Endothelial cell of hepatic sinusoid (primary cell): ENCODE data around the gene PMP22.
"Not testable (repeated sequence)": the region's sequence is repeated elsewhere in the genome, so short reads cannot be mapped to it uniquely, and the experiment has no call there.

Experiments used
- in situ Hi-C: cut with HindIII; loops from 2 replicates; pipeline ENCODE4 v1.10.0; 2017; ENCODE audit warnings: low sequenced_read_pairs

Gene PMP22

DNA sequence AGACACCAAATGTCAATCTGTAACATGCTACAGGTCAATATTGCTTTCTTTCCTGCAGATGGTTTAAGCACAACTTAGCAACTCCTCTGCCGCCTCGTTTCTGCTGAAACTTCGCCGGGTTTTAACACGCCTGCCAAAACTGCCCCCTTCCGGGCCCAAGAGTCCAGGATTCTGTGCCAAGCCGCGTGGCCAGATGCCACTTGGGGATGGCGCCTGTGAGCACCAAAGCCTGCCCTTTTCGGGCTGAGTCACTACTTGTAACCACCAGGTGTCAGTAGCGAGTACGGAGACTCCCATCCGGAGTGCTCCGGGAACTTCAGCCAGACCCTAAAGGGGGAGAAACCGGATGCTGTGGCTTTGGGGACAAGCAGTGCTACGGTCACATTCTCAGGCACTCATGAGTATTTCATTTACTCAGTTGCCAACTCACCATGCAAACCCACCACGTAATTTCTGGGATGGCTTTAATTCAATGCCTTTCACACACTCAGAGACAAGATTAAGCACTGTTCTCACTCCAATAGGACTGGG lies 7.8 kb downstream of the PMP22 start:
- in situ Hi-C loops = no loop called here

DNA sequence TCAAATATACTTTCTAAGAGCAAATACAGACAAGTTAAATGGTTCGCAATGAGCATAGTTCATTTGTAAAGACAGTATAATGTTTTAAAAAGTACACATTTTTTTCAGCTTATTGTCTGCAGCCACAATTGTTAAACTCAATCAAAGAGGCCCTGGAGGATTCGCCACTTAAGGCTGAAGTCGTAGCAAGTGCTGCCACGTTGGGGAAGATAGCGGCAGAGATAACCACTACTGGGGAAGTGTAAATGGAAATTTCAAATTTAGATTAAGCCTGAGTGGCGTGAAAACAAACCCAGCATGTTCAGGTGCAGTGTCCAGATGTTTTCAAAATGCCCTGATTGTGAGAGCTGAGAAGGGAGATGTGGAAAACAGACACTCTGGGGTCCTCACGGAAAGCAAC lies 8.4 kb downstream of the PMP22 start:
- in situ Hi-C loops = no loop called here

DNA sequence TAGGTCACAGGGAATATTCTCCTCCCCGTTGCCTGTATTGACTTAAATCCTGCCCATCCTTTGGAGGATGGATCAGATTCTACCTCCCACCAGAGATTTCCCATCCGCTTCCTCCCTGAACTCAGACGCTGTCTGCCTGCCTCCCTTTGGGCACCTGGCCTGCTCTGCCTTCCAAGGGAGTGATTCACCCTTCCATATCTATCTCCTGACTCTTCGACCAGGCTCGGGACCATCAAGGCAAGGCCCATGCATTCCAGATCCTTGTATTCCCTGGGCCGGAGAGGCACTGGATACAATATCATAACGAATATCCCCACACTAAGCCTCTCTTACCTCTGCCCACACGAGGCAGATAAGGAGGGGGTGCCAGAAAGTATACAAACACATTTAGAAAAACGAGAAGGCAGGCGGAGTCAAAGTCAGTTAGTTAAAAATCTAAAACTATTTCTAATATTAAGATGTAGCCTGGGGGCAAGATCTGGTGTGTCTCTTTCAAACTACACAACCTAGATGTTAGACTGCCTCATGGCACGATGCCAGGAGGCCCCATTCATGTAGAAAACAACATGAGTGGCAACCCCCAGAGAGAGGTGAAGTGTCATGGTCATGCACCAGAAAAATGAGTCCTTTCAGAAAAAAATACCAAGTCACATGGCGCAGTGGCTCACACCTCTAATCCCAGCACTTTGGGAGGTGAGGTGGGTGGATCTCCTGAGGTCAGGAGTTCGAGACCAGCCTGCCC lies 9.2 kb downstream of the PMP22 start:
- in situ Hi-C loops = no loop called here

DNA sequence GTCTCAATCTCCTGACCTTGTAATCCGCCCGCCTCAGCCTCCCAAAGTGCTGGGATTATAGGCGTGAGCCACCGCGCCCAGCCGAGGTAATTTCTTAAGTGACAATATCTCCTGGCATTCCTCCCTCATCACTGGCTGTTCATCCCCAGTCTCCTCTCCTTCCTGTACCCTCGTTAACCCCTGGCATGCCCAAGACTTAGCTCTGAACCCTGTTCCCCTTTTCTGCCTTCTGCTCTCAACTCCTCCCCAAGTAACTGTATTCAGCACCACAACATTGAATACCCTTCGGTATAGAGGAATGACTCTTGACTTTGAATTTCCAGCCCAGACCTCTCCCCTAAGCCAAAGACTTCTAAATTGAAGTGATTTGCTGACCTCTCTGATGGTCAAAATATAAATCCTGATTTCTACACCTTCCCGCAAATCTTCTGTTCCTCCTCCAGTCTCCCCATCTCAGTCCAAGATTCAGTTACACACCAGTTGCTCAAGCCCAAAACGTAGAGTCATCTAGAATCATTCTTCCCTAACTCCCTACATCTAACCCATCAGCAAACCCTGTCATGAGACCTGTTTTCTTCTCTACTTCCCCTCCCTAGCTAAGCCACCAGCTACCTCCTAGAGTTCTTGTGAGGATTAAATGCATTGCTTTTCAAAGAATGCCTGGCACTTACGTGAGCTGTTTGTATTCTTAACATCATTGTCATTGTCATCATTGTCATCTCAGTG lies 14.8 kb downstream of the PMP22 start:
- in situ Hi-C loops = no loop called here

DNA sequence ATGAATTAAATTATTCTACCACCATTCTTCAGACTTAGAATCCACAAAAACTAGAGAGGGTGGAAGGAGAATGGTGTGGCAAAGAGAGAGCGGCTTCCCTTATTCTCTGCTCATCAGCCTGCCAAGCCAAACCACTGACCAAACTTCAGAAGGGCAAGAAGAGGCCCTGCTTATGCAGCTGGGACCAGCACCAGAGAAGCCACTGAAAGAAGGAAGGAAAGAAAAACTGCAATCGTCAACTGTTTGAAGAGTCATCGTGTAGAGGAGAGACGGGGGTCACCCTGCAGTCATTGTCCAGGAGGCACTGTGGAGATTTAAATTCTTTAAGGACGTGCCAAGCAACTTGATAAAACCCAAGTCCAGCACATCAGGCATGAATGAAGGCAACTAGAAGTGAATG lies 15.6 kb downstream of the PMP22 start:
- in situ Hi-C loops = loop anchor here (10.0 kb wide), 1 partner anchor 245 kb away; no protein-coding TSS in a partner anchor

DNA sequence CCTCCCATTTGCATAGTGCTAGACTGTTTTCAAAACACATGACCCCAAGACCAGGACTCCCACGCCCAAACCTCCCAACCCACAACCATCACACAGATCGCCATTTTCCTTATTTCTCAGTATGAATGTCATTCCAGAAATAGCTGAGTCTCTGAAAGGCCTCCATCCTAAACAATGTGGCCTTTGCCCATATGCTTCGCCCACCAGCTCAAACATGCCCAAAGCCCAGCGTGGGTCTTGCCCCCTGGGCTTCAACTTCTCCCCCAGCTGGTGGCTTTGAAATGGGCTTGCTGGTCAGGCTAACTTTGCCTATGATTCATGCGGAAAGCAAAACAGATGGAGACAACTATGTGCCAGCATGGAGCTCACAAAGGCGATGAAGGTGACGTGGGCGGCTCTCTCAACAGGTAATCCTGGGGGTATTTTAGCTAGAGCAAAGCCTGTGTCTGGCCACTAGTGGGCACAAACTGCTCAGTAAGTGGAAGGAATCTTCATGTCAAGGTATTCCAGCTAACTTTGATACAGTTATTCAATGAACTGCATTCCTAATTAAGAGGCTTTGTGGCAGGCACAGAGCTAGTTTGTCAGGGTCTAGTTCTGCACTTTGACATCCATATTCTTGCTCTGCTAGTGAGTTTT lies 17.1 kb downstream of the PMP22 start:
- in situ Hi-C loops = loop anchor here (10.0 kb wide), 1 partner anchor 247 kb away; no protein-coding TSS in a partner anchor

DNA sequence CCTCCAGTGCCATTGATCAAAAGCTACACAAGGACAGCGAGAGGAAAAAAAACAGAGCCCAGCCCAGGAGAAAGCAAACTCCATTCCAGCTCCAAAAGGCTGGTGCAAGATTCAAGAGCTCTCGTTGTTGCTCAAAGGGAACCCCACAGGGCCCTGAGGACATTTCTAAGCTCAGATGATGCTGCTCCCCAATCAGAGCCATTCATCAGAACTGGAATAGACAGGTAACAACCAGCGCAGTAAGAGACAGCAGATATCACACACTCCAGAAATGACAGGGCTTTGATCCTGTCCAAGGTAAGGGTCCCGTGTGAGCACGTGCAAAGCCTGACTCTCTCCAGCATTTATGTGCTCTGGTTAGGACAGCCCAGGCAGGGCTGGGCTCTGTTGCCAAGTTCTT lies 20.1 kb downstream of the PMP22 start:
- in situ Hi-C loops = loop anchor here (10.0 kb wide), 1 partner anchor 250 kb away; no protein-coding TSS in a partner anchor

DNA sequence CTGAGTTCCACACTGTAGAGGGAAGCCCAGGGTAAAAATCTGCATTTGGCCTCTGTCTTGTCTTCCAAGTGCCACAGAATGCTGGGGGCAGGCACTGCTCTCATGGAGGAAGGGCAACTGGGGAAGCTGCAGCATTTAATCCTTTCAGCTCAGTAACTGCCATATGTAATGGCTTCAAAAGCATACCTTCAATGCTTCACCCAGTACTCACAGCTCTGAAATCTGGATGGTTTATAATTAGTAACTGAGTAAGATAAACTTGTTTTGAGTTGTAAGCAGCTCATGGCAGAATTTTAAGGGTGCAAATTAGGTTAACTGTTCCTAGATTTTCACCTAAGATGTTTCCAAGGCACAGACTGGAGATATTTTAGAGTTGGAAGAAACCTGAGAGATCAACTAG lies 24.5 kb downstream of the PMP22 start:
- in situ Hi-C loops = loop anchor here (5.0 to 10.0 kb wide), 2 partner anchors 92 to 254 kb away; no protein-coding TSS in a partner anchor

DNA sequence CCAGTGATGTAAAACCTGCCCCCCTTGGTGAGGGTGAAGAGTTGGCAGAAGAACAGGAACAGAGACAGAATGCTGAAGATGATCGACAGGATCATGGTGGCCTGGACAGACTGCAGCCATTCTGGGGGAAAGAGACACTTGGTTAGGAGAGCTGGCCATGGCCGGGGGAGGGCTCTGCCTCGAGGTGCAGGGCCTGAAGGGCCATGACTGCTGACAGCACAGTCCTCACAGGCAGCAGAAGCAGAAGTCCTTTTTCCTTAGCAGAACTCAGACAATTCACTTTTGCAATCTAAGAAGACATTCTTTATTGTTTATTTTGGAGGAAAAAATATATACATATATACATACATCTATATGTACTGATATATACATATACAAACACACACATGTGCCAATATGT lies 25.6 kb downstream of the PMP22 start:
- in situ Hi-C loops = no loop called here

DNA sequence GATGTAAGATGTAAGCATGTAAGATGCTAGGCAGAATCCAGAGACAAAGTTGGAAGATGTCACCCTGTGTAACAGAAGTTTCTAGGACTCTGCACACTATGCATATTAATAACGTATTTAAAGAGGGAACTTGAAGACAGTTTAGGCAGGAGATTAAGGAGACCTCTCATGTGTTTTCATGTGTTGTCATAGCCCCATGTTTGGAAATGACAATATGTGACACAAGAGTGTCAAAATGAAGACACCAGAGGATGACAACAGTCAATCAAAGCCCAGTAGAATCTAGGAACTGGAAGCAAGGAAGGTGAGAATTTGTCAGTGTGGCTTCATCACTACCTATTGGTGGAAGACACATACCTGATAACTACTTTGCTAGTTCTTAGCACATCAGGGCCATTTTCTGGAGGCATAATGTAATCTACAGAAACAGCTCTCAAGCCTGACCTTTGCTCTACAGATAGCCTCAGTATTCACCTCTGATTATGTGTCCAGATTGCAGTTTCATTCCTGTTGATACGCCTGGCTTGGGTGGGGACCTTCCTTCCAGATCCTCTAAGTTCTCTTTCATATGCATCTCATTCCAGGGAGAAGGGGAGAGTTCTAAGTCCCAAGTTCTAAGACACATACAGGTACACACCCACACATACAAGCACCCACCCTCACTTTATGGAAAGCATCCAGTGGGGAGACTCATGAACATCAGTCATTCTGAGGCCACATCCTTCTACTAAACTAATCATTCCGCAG lies 26.3 kb downstream of the PMP22 start:
- in situ Hi-C loops = no loop called here

DNA sequence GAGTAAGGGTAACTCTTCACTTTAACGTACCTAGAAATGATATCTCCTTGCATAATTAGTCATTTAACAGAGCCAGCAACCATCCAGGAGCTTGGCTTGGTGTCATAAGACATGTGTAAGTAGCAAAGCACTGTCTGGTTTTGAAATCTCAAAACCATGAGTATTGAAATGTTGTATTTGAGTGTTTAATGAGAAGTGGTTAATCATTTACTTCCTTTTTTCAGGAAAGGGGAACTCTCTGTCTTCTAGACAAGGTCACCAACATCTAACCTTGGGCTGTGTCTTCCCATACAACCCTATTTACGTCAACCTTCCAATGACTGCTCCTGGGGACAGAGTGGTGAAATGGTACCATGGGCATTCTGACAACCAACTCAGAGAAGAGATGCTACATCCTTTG lies 27.1 kb downstream of the PMP22 start:
- in situ Hi-C loops = no loop called here

DNA sequence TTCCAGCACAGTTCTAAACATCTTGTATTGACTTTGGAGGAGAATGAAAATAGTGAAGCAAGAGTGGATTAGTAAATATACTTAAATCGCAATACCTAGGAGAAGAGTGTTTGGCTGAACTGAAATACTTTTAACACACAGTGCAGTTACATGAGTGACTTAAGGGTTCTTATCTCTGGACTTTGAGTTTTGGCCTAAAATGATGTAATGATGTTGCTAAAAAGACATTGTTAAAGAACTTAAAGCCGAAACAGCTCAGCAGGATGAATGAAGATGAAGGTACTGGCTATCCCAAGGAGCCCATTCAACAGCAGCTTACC lies 28.1 kb downstream of the PMP22 start:
- in situ Hi-C loops = no loop called here

DNA sequence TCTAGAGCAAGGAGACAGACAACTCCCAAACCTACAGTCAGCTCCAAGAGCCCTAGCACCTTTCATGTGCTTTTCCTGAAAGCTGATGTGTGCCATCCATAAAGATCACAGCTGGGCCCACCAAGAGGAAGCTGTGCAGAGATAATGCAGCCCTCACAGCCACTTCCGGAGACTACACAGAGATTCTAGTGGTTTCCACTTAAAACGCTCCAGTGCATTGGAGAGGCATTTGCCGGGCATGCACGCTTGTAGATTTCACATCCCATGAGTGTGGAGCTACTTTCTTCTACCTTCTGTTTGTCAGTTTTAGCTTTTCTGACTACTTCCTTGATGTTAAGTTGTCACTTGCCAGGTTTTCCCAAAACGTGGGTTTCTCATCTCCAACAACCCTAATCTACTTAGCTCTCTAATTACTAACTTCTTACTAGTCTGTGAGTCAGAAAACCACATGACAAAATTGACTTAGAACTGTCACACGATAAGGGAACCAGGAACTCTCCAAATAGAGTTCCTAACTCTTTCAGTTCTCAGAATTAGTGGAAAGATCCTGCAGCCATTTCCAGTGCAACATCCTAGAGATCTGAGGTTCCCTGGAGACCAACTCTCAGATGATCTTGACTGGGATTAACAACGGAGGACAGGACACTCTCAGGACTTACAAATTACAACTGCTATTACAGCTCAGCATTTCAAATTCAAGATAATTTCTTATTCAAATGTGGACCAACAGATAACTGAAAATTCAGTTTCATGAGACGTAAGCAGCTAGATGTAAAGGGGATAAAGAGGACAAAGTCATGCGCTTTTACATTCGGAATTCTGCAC lies 28.6 kb downstream of the PMP22 start:
- in situ Hi-C loops = no loop called here

DNA sequence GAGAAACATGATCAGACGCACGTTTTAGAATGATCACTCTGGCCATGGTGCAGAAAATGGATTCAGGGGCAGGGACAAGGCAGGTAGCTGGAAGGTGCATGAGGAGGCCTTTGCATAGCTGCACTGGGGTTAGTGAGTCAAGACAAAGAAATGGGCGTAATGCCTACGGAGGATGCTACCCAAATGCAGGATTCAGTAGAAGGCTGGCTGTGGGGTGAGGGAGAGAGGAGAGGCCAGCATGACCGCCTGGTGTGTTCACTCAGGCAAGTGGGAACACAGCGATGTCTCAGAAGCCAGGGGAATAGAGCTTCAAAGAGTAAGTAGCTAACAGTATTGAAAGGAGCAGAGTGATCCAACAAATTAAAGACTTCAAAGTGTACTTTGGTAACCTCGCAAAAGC lies 31.2 kb downstream of the PMP22 start:
- in situ Hi-C loops = no loop called here

DNA sequence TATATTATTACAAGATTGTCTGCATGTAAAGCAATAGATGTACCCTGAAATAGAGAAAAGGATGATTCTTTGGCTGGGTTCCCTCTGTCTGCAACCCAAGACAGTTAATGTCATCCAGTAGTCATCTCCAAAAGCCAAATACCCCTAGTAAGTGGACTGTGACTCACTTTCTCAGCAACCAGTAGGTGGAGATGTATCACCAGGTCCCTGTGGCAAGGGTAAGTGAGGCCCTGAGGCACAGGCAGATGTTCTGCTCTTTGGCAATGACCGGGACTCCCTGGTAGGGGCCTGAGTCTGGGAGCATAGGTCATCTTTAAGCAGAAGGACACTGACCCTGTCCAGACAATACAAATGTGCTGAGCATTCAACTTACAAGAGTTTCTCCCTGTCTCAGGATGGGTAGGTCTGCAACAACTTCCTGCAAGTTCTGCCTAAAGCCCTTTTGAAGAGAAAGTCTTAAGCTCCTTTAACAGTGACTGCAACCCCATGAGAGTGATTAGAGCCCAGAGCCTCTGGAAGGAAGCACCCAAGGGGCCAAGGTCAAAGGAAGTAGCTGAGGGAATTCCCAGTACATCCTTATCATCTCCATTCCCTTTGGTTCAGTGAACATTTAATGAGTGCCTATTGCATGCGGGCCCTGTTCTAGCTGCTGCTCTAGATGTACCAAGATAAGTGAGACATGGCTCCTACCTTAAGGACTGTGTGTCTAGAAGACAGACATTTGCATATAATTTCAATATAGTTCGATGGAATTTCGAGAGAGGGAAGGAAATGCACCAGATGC lies 31.9 kb downstream of the PMP22 start:
- in situ Hi-C loops = no loop called here

DNA sequence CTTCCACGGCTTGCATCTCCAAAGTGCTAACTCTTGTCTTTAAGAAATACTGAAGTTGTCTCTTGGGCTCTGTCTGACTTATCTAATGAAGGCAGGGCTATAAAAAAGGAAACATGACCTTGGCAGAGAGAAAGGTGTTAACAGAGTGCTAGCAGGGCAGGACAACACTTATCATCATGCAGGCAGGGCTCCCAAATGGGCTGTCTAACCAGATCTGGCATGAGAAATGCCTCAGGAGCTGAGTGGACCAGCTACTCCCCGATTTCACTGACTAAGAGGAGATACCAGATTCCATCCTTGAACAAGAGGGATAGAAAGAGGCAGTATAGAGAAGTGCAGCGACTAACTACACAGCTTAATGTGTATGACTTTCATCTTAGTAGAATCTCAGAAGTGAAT lies 32.6 kb downstream of the PMP22 start:
- in situ Hi-C loops = no loop called here

DNA sequence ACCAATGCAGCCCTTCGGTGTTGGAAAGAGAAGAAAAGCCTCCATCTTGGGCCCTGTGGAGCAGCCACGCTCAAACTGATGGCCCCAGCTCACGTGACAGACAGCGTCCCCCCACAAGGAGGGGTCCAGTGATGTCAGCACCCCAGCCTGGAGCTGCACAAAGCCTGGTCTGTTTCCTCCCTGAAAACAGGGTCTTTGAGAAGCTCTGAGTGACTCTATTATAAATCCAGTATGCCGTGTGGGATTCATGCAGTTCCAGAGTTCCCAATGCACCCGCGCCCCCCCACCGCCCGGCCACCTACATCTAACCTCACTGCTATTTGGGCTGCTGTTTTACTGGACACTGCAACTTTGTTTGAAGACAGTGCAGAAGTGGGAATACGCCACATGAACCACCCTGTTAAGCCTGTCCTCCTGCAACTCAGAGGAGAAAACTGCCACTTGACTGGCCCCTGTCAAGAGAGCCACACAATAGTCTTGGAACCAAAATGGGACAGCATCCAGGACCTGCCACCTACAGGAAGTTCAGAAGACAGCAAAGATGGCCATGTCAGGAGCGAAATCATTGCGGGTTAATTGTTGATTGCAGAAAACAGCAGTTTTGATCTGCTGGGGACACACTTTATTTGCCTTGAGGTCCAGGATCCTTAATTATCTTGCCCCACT lies 33.1 kb downstream of the PMP22 start:
- in situ Hi-C loops = no loop called here

DNA sequence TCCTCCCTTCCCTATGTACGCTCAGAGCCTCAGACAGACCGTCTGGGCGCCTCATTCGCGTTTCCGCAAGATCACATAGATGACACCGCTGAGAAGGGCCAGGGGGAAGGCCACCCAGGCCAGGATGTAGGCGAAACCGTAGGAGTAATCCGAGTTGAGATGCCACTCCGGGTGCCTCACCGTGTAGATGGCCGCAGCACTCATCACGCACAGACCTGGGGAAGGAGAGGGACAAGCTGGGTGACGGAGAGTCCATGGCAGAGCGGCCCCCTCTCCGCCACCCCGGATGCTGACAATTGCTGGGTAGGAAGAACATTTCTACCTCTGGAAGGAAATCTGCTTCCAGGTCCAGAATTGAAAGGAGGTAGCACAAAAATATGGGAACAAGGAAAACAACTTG lies 34.3 kb downstream of the PMP22 start:
- in situ Hi-C loops = no loop called here

DNA sequence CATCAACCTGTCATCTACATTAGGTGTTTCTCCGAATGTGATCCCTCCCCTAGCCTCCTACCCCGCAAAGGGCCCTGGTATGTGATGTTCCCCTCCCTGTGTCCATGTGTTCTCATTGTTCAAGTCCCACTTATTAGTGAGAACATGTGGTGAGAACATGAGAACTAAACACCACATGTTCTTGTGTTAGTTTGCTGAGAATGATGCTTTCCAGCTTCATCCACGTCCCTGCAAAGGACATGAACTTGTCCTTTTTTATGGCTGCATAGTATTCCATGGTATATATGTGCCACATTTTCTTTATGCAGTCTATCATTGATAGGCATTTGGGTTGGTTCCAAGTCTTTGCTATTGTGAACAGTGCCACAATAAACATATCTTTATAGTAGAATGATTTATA lies 43.3 kb downstream of the PMP22 start:
- in situ Hi-C loops = not testable (repeated sequence)
